Glutamatergic neuron (in vitro differentiated cells): ENCODE results near the gene CEACAM18. TPM values are rescaled to one million over a fixed set of nuclear protein-coding genes. Genes with fewer than 3 reads are reported as not detected.

Experiments used
- DNase-seq: peaks from one replicate; pipeline ENCODE4 v3.0.0; 2022
- H3K27ac Mint-ChIP-seq: one replicate; pipeline ENCODE4 v1.8.0; 2020; ENCODE audit warnings: mild to moderate bottlenecking, mixed read lengths, inconsistent platforms; ENCODE audit not compliant: unreplicated experiment
- H3K27me3 Mint-ChIP-seq: one replicate; pipeline ENCODE4 v1.8.0; 2020; ENCODE audit warnings: mild to moderate bottlenecking, moderate library complexity, mixed read lengths, inconsistent platforms; ENCODE audit not compliant: unreplicated experiment
- H3K36me3 Mint-ChIP-seq: one replicate; pipeline ENCODE4 v1.8.0; 2020; ENCODE audit warnings: mild to moderate bottlenecking, mixed read lengths, inconsistent platforms; ENCODE audit not compliant: unreplicated experiment
- H3K4me1 Mint-ChIP-seq: one replicate; pipeline ENCODE4 v1.8.0; 2020; ENCODE audit warnings: mild to moderate bottlenecking, low read depth, mixed read lengths, inconsistent platforms; ENCODE audit not compliant: unreplicated experiment
- H3K4me3 Mint-ChIP-seq: one replicate; pipeline ENCODE4 v1.8.0; 2020; ENCODE audit warnings: mild to moderate bottlenecking, mixed read lengths, inconsistent platforms; ENCODE audit not compliant: unreplicated experiment
- H3K9me3 Mint-ChIP-seq: one replicate; pipeline ENCODE4 v1.8.0; 2020; ENCODE audit warnings: mild to moderate bottlenecking, moderate library complexity, mixed read lengths, inconsistent platforms; ENCODE audit not compliant: unreplicated experiment
- CTCF ChIP-seq: fragments of 200-600 bp; sonication (generic); IDR thresholded peaks from one replicate; pipeline ENCODE4 v1.5.0; 2021; ENCODE audit not compliant: partially characterized antibody, unreplicated experiment
- total RNA-seq: library from RNA; stranded (reverse); fragmentation: NEBNext Ultra II Directional; extraction: Animal tissue kit (Norgen Biotek cat#: 25700); gene quantifications from one replicate; pipeline ENCODE4 v1.2.1, GENCODE V29; 2021; ENCODE audit not compliant: unreplicated experiment

Gene CEACAM18
- total RNA-seq, 1 donor from 2014 or later, result not detected

GRCh38 chr19:51448011-51448410 is 30.3 kb upstream of the CEACAM18 start:
- Mint-ChIP-seq H3K27me3 (peaks cover 1% of the 10 kb centered on the region), H3K9me3 (peaks cover 6% of the 10 kb centered on the region), H3K4me1 (no peaks in the 10 kb centered on the region), H3K27ac (no peak overlapping the region), H3K36me3 (no peaks in the 10 kb centered on the region), H3K4me3 (no peak overlapping the region)
- no peak for DNase-seq
- no peak for TF ChIP-seq CTCF

- H3K9me3 Mint-ChIP-seq, result peaks cover 6% of the 10 kb centered on the region
- no peaks in the 10 kb centered on the region for H3K36me3 Mint-ChIP-seq
These were observed 29.8 kb upstream of the CEACAM18 start for GRCh38 chr19:51448411-51449016.

GRCh38 chr19:51450730-51451307 is 27.5 kb upstream of the CEACAM18 start:
- Mint-ChIP-seq H3K9me3 (peaks cover 8% of the 10 kb centered on the region), H3K27ac (no peak overlapping the region), H3K4me1 (no peaks in the 10 kb centered on the region), H3K4me3 (no peak overlapping the region), H3K36me3 (no peaks in the 10 kb centered on the region), H3K27me3 (peaks cover 2% of the 10 kb centered on the region)
- TF ChIP-seq CTCF, result no peak
- no peak for DNase-seq

More at GRCh38 chr19:51448411-51449016, 29.8 kb upstream of the CEACAM18 start:
- TF ChIP-seq CTCF, result no peak
- H3K4me3 Mint-ChIP-seq, result no peak overlapping the region
- H3K27me3 Mint-ChIP-seq, result peaks cover 1% of the 10 kb centered on the region
- no peak for DNase-seq
- no peak overlapping the region for H3K27ac Mint-ChIP-seq
- no peaks in the 10 kb centered on the region for H3K4me1 Mint-ChIP-seq

- DNase-seq, result no peak
- Mint-ChIP-seq H3K36me3 (no peaks in the 10 kb centered on the region), H3K4me3 (no peak overlapping the region), H3K4me1 (peaks cover 3% of the 10 kb centered on the region), H3K9me3 (peaks cover 6% of the 10 kb centered on the region), H3K27ac (no peak overlapping the region), H3K27me3 (peaks cover 1% of the 10 kb centered on the region)
- TF ChIP-seq CTCF, result no peak
These were observed 21.6 kb upstream of the CEACAM18 start for GRCh38 chr19:51456541-51457290.

- H3K36me3 Mint-ChIP-seq, result no peaks in the 10 kb centered on the region
- no peak overlapping the region for H3K4me3 Mint-ChIP-seq
- no peak for TF ChIP-seq CTCF
- peaks cover 3% of the 10 kb centered on the region for H3K4me1 Mint-ChIP-seq
- no peak overlapping the region for H3K27ac Mint-ChIP-seq
- peaks cover 1% of the 10 kb centered on the region for H3K27me3 Mint-ChIP-seq
- peaks cover 4% of the 10 kb centered on the region for H3K9me3 Mint-ChIP-seq
- DNase-seq, result no peak
These were observed 20.9 kb upstream of the CEACAM18 start for GRCh38 chr19:51457351-51458013.
